ENCODE measurements around the gene THOC6. TPM values are rescaled to one million over a fixed set of nuclear protein-coding genes. Genes with fewer than 3 reads are reported as not detected.

THOC6 gene
- polyA plus RNA-seq (11.4 and 23.0 TPM in 2 replicates), polyA minus RNA-seq (5.1 and 5.7 TPM in 2 replicates)

- no peaks in the 10 kb centered on the region for H3K36me3 ChIP-seq (ENCODE audit: insufficient read depth, low read length)
- H3K4me2 ChIP-seq (ENCODE audit: low read length), result peak within 1 kb of the TSS; percentile 71
- peak within 1 kb of the TSS; percentile 87 for H2AFZ ChIP-seq (ENCODE audit: low read depth, low read length)
- H3K9ac ChIP-seq (ENCODE audit: low read length), result peak within 1 kb of the TSS; percentile 83
- H3K79me2 ChIP-seq (replicated peaks; ENCODE audit: insufficient read depth, low read length), result no peaks in the 10 kb centered on the region
- H3K4me3 ChIP-seq (ENCODE audit: low read length), result peak within 1 kb of the TSS; percentile 82
- H3F3A ChIP-seq (ENCODE audit: insufficient read depth, low read length, poor library complexity, severe bottlenecking), result no peaks in the 10 kb centered on the region
- H3K27me3 ChIP-seq (ENCODE audit: insufficient read depth, low read depth, low read length), result peaks cover 19% of the 10 kb centered on the region
- no peaks in the 10 kb centered on the region for H3K9me3 ChIP-seq (ENCODE audit: low read length)
- TF ChIP-seq EP300 (conservative IDR thresholded peaks at IDR 0.05; ENCODE audit: poor library complexity, severe bottlenecking) (peak; percentile 61), MXI1 (conservative IDR thresholded peaks at IDR 0.05; ENCODE audit: poor library complexity, severe bottlenecking) (peak; percentile 94), POLR2AphosphoS5 (IDR thresholded peaks at IDR 0.05) (peak; percentile 65), TAF1 (IDR thresholded peaks at IDR 0.05; ENCODE audit: low read depth) (peak; percentile 55), SMC3 (conservative IDR thresholded peaks at IDR 0.05; ENCODE audit: poor library complexity) (no peak)
- no peaks in the 10 kb centered on the region for H3K9me2 ChIP-seq (ENCODE audit: insufficient read depth, low read length)
- no peaks in the 10 kb centered on the region for H4K20me1 ChIP-seq (ENCODE audit: insufficient read depth)
- peak within 1 kb of the TSS; percentile 76 for H3K27ac ChIP-seq (ENCODE audit: low read length)
These were observed at the start of gene THOC6, which contains the start of gene HCFC1R1 for GRCh38 chr16:3023669-3024478. THOC6 (plus strand) TSS chr16:3024035; CDS start chr16:3024327, 292 bp downstream. HCFC1R1 (minus strand) TSS chr16:3023942; CDS start chr16:3023941, 1 bp downstream.

DNA sequence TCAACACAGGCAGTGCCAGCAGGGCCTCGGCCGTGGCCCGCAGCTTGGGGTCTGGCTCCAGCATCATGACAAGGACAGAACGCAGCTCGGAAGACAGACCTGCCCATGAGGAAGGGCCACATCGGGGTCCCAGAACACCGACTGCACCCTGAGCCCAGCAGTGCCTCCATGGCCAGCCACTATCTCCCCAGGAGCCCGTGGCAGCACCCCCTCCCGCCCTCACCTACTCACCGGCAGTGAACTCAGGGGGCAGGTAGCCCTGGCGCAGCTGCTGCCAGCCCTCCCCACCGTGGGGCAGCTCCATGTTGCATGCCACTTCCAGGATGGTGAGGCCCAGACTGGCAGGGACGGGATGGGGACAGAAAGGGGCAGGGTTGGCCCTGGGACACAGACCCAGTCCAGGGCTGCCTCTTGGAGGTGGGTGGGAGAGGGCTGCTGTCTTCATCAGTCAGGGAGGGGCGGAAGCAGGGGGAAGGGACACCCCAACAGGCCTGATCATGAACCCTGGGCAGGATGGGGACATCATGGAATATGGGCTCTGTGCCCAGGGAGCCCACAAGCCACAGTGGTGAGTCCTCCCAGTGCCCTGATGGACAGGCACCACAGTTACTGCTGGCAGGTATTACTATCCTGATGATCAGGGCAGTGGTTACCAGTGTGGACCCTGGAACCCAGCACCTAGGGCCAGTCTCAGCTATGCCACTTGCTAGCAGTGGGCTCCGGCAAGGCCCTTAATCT is 49.3 kb upstream of the THOC6 start:
- Histone ChIP-seq H3K27ac (ENCODE audit: low read length) (no peak overlapping the region), H3K36me3 (ENCODE audit: insufficient read depth, low read length) (no peaks in the 10 kb centered on the region), H3K27me3 (ENCODE audit: insufficient read depth, low read depth, low read length) (no peaks in the 10 kb centered on the region), H3K4me2 (ENCODE audit: low read length) (no peak overlapping the region), H4K20me1 (ENCODE audit: insufficient read depth) (no peaks in the 10 kb centered on the region), H3F3A (ENCODE audit: insufficient read depth, low read length, poor library complexity, severe bottlenecking) (no peaks in the 10 kb centered on the region), H2AFZ (ENCODE audit: low read depth, low read length) (no peak overlapping the region), H3K9me3 (ENCODE audit: low read length) (no peaks in the 10 kb centered on the region), H3K9ac (ENCODE audit: low read length) (no peak overlapping the region), H3K9me2 (ENCODE audit: insufficient read depth, low read length) (no peaks in the 10 kb centered on the region), H3K4me3 (ENCODE audit: low read length) (no peak overlapping the region), H3K79me2 (replicated peaks; ENCODE audit: insufficient read depth, low read length) (no peaks in the 10 kb centered on the region)
- TF ChIP-seq SMC3 (conservative IDR thresholded peaks at IDR 0.05; ENCODE audit: poor library complexity) (no peak), CTCF (IDR thresholded peaks at IDR 0.05; ENCODE audit: poor library complexity, severe bottlenecking) (no peak), EZH2 (IDR thresholded peaks at IDR 0.05; ENCODE audit: borderline replicate concordance, insufficient read depth, low read length, poor library complexity, severe bottlenecking) (no peak)

DNA sequence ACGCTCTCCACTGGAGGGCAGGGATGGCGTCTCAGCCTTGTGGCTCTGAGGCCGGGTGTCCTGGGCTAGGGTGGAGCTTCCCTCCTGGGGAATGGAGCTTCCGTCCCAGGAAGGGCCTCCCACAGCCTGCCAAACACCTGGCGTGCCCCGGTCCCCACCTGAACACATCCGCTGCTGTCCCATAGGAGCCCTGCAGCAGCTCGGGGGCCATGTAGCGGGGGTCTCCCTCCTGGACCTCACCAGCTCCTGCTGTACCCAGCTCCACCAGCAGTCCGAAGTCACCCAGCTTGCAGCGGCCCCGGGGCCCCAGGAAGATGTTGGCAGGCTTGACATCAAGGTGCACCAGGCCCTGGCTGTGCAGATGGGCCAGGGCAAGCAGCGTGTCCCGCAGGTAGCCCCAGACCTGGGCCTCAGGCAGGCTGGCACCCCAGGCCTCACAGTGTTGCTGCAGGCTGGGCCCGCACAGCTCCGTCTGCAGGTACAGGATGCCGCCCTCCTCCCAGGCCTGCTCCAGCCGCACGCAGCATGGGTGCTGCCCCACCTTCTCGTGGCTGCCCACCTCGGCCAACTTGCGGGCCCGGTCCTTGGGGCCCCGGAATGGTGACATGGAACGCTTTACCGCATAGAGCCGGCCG is 48.6 kb upstream of the THOC6 start:
- no peaks in the 10 kb centered on the region for H3K27me3 ChIP-seq (ENCODE audit: insufficient read depth, low read depth, low read length)
- no peak overlapping the region for H3K27ac ChIP-seq (ENCODE audit: low read length)
- no peaks in the 10 kb centered on the region for H3K9me3 ChIP-seq (ENCODE audit: low read length)
- H3F3A ChIP-seq (ENCODE audit: insufficient read depth, low read length, poor library complexity, severe bottlenecking), result no peaks in the 10 kb centered on the region
- H2AFZ ChIP-seq (ENCODE audit: low read depth, low read length), result no peak overlapping the region
- H3K79me2 ChIP-seq (replicated peaks; ENCODE audit: insufficient read depth, low read length), result no peaks in the 10 kb centered on the region
- H3K4me3 ChIP-seq (ENCODE audit: low read length), result no peak overlapping the region
- no peak for TF ChIP-seq MXI1 (conservative IDR thresholded peaks at IDR 0.05; ENCODE audit: poor library complexity, severe bottlenecking)
- no peak for TF ChIP-seq CTCF (IDR thresholded peaks at IDR 0.05; ENCODE audit: poor library complexity, severe bottlenecking)
- TF ChIP-seq, protein P1, sequence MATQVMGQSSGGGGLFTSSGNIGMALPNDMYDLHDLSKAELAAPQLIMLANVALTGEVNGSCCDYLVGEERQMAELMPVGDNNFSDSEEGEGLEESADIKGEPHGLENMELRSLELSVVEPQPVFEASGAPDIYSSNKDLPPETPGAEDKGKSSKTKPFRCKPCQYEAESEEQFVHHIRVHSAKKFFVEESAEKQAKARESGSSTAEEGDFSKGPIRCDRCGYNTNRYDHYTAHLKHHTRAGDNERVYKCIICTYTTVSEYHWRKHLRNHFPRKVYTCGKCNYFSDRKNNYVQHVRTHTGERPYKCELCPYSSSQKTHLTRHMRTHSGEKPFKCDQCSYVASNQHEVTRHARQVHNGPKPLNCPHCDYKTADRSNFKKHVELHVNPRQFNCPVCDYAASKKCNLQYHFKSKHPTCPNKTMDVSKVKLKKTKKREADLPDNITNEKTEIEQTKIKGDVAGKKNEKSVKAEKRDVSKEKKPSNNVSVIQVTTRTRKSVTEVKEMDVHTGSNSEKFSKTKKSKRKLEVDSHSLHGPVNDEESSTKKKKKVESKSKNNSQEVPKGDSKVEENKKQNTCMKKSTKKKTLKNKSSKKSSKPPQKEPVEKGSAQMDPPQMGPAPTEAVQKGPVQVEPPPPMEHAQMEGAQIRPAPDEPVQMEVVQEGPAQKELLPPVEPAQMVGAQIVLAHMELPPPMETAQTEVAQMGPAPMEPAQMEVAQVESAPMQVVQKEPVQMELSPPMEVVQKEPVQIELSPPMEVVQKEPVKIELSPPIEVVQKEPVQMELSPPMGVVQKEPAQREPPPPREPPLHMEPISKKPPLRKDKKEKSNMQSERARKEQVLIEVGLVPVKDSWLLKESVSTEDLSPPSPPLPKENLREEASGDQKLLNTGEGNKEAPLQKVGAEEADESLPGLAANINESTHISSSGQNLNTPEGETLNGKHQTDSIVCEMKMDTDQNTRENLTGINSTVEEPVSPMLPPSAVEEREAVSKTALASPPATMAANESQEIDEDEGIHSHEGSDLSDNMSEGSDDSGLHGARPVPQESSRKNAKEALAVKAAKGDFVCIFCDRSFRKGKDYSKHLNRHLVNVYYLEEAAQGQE (IDR thresholded peaks at IDR 0.05; ENCODE audit: borderline replicate concordance), result no peak
- no peak for TF ChIP-seq TAF1 (IDR thresholded peaks at IDR 0.05; ENCODE audit: low read depth)
- no peak for TF ChIP-seq RAD21 (conservative IDR thresholded peaks at IDR 0.05)
- no peak for TF ChIP-seq POLR2AphosphoS5 (IDR thresholded peaks at IDR 0.05)
- no peak for TF ChIP-seq SMC3 (conservative IDR thresholded peaks at IDR 0.05; ENCODE audit: poor library complexity)
- no peak for TF ChIP-seq EZH2 (IDR thresholded peaks at IDR 0.05; ENCODE audit: borderline replicate concordance, insufficient read depth, low read length, poor library complexity, severe bottlenecking)
- H3K9ac ChIP-seq (ENCODE audit: low read length), result no peak overlapping the region
- H3K4me2 ChIP-seq (ENCODE audit: low read length), result no peak overlapping the region
- H3K36me3 ChIP-seq (ENCODE audit: insufficient read depth, low read length), result no peaks in the 10 kb centered on the region
- no peaks in the 10 kb centered on the region for H4K20me1 ChIP-seq (ENCODE audit: insufficient read depth)
- H3K9me2 ChIP-seq (ENCODE audit: insufficient read depth, low read length), result no peaks in the 10 kb centered on the region
